Upper lobe of left lung (tissue), 6 donors: ENCODE data around the gene NHS. TPM values are rescaled to one million over a fixed set of nuclear protein-coding genes. Genes with fewer than 3 reads are reported as not detected.

ENCODE experiments used
- ATAC-seq, 2 donors: fragments of 200-7000 bp; cut with Tn5 transposase; one replicate each; pipeline ENCODE4 v1.9.1; 2022; ENCODE audit warnings: mild to moderate bottlenecking in 2 of 2, moderate library complexity in 2 of 2; ENCODE audit not compliant: low FRiP score in 2 of 2
- DNase-seq, 2 donors: peaks; one replicate each; pipeline ENCODE4 v3.0.0-alpha.2; 2019 to 2020
- H3K27ac ChIP-seq, 4 donors: fragments of 200-600 bp; sonication (generic); one replicate each; pipeline ENCODE4 v1.5.1; 2016 to 2019
- H3K27me3 ChIP-seq, 4 donors: fragments of 200-600 bp; sonication (generic); one replicate each; pipeline ENCODE4 v1.5.1; 2017 to 2019
- H3K36me3 ChIP-seq, 4 donors: fragments of 200-600 bp; sonication (generic); one replicate each; pipeline ENCODE4 v1.5.1; 2016 to 2019
- H3K4me1 ChIP-seq, 4 donors: fragments of 200-600 bp; sonication (generic); one replicate each; pipeline ENCODE4 v1.5.1; 2018 to 2019
- H3K4me3 ChIP-seq, 4 donors: fragments of 200-600 bp; sonication (generic); one replicate each; pipeline ENCODE4 v1.5.1; 2017 to 2019; ENCODE audit warnings: mild to moderate bottlenecking in 2 of 4, moderate library complexity in 1 of 4
- H3K9me3 ChIP-seq, 4 donors: fragments of 200-600 bp; sonication (generic); one replicate each; pipeline ENCODE4 v1.5.1; 2018 to 2019
- CTCF ChIP-seq, 6 experiments: fragments of 450-650 bp in 4 of 6; fragments of 200-600 bp in 2 of 6; sonication (generic) in 2 of 6; IDR thresholded peaks; one replicate each; pipeline ENCODE4 v1.5.1; 2016 to 2019; ENCODE audit warnings: antibody characterized with exemption in 6 of 6
- EP300 ChIP-seq, 4 donors: sonication (generic); formaldehyde crosslinking; IDR thresholded peaks; one replicate each; pipeline ENCODE4 v1.5.1; 2017; ENCODE audit warnings: antibody characterized with exemption in 4 of 4, control low read depth in 2 of 4
- POLR2A ChIP-seq, 4 donors: fragments of 450-650 bp; IDR thresholded peaks; one replicate each; pipeline ENCODE4 v1.5.1; 2016 to 2017; ENCODE audit warnings: antibody characterized with exemption in 4 of 4, mild to moderate bottlenecking in 2 of 4
- POLR2AphosphoS5 ChIP-seq, 2 donors: sonication (generic); formaldehyde crosslinking; IDR thresholded peaks; one replicate each; pipeline ENCODE4 v1.5.1; 2017; ENCODE audit warnings: antibody characterized with exemption in 2 of 2
- WGBS, 2 donors: methylation state at CpG; one replicate each; pipeline ENCODE4 v1.1.5; 2017 to 2018; 5-methylcytosine and 5-hydroxymethylcytosine counted together
- total RNA-seq, 6 donors: library from RNA; depleted of rRNA in 4 of 6; stranded (reverse); fragments of >200 nt in 4 of 6; gene quantifications; one replicate each; pipeline versions ENCODE4 v1.1.0 to v1.2.1, GENCODE V29; 2016 to 2021
- donor health status: DM: no; HTN: no; CAD: no; lungs with moderate emphysema.
- donor health status: DM: no; HTN: yes; CAD: no; lungs with severe emphysema.

Gene NHS
- 1 to 10 TPM in 5 of 6 donors, under 1 TPM in 1; 0.46 to 6.3 (median 2.4) TPM for total RNA-seq

- WGBS, 2 donors, result 13 to 37% methylated on average over 3 to 46 of the region's 52 CpGs
- DNase-seq, result peak; percentile 36 to 90
- peak within 1 kb of the TSS in 1 of 4 donors; percentile 11 for H3K27ac ChIP-seq
- peak within 1 kb of the TSS; percentile 25 to 53 (median 44) for H3K4me3 ChIP-seq
- peaks cover 0 to 12% (median 0%) of the 10 kb centered on the region in 4 donors for H3K27me3 ChIP-seq
- H3K36me3 ChIP-seq, result no peaks in the 10 kb centered on the region
- peak; percentile 69 to 91 for ATAC-seq
- H3K9me3 ChIP-seq, result no peaks in the 10 kb centered on the region
- TF ChIP-seq CTCF (IDR thresholded peaks at IDR 0.05) (peak in 4 of 6 experiments; percentile 15 to 47 (median 31)), POLR2A (IDR thresholded peaks at IDR 0.05) (no peak), POLR2AphosphoS5 (IDR thresholded peaks at IDR 0.05) (peak in 1 of 2 donors; percentile 9), EP300 (IDR thresholded peaks at IDR 0.05) (no peak)
- H3K4me1 ChIP-seq, result peaks cover 0 to 31% (median 2%) of the 10 kb centered on the region in 4 donors
These were observed at the start of gene NHS for GRCh38 chrX:17374619-17375366. Gene NHS, plus strand, starts transcription at chrX:17375200. Its CDS starts 558 bp downstream, at chrX:17375758.

GRCh38 chrX:17328837-17329236 lies 46.2 kb upstream of the NHS start:
- Histone ChIP-seq H3K27ac (no peak overlapping the region), H3K36me3 (no peaks in the 10 kb centered on the region), H3K4me1 (no peaks in the 10 kb centered on the region), H3K27me3 (no peaks in the 10 kb centered on the region), H3K4me3 (no peak overlapping the region), H3K9me3 (no peaks in the 10 kb centered on the region)
- TF ChIP-seq EP300 (IDR thresholded peaks at IDR 0.05) (no peak), POLR2AphosphoS5 (IDR thresholded peaks at IDR 0.05) (no peak), POLR2A (IDR thresholded peaks at IDR 0.05) (no peak), CTCF (IDR thresholded peaks at IDR 0.05) (no peak)
- no peak for ATAC-seq
- WGBS, 2 donors, result 64 to 87% methylated on average over 2 of the region's 2 CpGs
- DNase-seq, result no peak

- DNase-seq, result no peak
- H3K36me3 ChIP-seq, result no peaks in the 10 kb centered on the region
- H3K27ac ChIP-seq, result no peak overlapping the region
- no peaks in the 10 kb centered on the region for H3K27me3 ChIP-seq
- H3K4me1 ChIP-seq, result no peaks in the 10 kb centered on the region
- H3K4me3 ChIP-seq, result no peak overlapping the region
- H3K9me3 ChIP-seq, result no peaks in the 10 kb centered on the region
- no peak for ATAC-seq
- TF ChIP-seq EP300 (IDR thresholded peaks at IDR 0.05), result no peak
- no peak for TF ChIP-seq POLR2A (IDR thresholded peaks at IDR 0.05)
- TF ChIP-seq POLR2AphosphoS5 (IDR thresholded peaks at IDR 0.05), result no peak
- TF ChIP-seq CTCF (IDR thresholded peaks at IDR 0.05), result no peak
These were observed 38.6 kb upstream of the NHS start for GRCh38 chrX:17336377-17336776.

GRCh38 chrX:17355976-17356375 lies 19.0 kb upstream of the NHS start:
- Histone ChIP-seq H3K4me3 (no peak overlapping the region), H3K9me3 (no peaks in the 10 kb centered on the region), H3K36me3 (no peaks in the 10 kb centered on the region), H3K27ac (no peak overlapping the region), H3K4me1 (no peaks in the 10 kb centered on the region), H3K27me3 (no peaks in the 10 kb centered on the region)
- no peak for DNase-seq
- TF ChIP-seq CTCF (IDR thresholded peaks at IDR 0.05), result no peak
- no peak for TF ChIP-seq EP300 (IDR thresholded peaks at IDR 0.05)
- TF ChIP-seq POLR2A (IDR thresholded peaks at IDR 0.05), result no peak
- no peak for TF ChIP-seq POLR2AphosphoS5 (IDR thresholded peaks at IDR 0.05)
- no peak for ATAC-seq
- WGBS, 2 donors, result 71 to 78% methylated on average over 4 of the region's 4 CpGs

GRCh38 chrX:17359500-17359899 lies 15.5 kb upstream of the NHS start:
- 61 to 71% methylated on average over 3 of the region's 3 CpGs for WGBS, 2 donors
- ATAC-seq (no peak), DNase-seq (no peak)
- Histone ChIP-seq H3K4me1 (no peaks in the 10 kb centered on the region), H3K36me3 (no peaks in the 10 kb centered on the region), H3K27me3 (no peaks in the 10 kb centered on the region), H3K4me3 (no peak overlapping the region), H3K27ac (no peak overlapping the region), H3K9me3 (no peaks in the 10 kb centered on the region)
- TF ChIP-seq POLR2AphosphoS5 (IDR thresholded peaks at IDR 0.05), result no peak
- no peak for TF ChIP-seq POLR2A (IDR thresholded peaks at IDR 0.05)
- no peak for TF ChIP-seq EP300 (IDR thresholded peaks at IDR 0.05)
